ENCODE data around the gene PLXDC2.

The PLXDC2 gene

DNA sequence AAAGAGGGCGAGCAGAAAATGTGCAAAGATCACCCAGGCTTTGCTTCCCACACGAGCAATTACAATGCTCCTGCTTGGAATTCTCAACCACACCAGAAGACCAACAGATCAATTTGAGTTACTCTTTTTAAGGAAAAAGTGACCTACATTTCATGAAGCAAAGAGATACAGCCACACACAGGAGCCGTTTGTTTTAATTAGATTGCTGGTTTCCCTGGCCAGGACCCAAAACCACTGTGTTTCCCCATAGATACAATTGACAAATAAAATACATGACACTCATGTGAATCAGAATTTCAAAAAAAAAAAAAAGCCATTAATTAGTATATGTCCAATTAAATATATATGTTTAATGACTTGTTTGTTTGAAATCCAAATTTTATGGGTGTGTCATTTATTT is 458.3 kb downstream of the PLXDC2 start:
- no peak for DNase-seq (ENCODE audit: low read depth in 2 of 2)

DNA sequence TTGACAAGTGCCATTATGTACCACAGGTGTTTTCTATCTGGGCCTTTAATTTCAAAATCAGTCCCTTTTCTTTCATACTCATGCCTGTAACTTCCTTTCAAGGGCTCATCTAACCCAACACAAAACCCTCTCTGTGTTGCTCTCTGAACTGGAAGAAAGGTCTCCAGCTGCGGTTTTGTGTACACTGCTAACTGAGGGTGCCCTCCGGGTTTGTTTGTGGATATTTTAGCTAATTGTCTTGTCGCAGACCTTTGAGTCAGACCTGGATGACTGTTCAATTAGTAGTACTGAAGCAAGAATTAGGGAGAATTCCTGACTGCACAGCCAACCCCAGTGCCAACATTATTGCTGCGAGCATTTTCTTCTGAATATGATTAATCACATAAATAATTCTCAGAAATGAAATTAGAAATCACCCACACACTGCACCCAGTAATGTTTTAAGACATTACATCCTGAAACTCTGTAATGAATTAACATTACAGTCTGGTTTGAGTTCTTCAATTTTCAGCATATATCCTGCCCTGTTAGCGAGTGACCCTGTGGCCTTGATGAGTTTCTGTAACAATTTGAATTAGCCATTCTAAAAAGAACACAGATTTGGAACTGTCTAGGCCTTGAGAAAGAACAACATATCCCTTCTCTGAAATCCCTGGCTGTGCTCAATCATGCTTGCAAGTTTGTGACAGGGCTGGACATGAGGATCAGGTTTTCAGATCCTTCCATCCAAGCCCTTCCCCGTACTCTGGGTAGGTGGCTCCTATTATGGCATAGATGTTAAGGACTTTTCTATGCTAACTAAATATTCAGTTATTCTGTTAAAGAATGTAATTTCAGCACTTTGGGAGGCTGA is 460.1 kb downstream of the PLXDC2 start:
- DNase-seq (ENCODE audit: low read depth in 2 of 2), result no peak

- DNase-seq (ENCODE audit: low read depth in 2 of 2), result no peak
These were observed 461.6 kb downstream of the PLXDC2 start for GRCh38 chr10:20277820-20278219.

DNA sequence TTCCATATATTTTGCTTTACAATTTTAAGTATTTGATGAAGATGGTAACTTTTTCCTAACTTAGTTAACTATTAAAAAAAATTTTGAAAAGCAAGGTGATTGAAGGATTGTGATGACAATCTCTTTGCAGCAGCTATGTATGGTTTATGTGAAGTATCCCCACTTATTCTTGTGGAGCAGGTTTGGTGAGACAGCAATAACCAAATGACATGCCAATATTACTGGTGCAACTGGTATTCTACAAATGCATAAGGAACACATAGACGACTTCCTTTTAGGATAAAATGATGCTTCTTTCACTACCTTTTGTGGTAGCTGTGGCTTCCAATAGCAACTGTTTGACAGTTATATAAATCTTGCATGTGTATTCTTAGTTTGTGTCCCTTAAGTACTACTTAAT is 465.3 kb downstream of the PLXDC2 start:
- DNase-seq (ENCODE audit: low read depth in 2 of 2), result no peak

DNA sequence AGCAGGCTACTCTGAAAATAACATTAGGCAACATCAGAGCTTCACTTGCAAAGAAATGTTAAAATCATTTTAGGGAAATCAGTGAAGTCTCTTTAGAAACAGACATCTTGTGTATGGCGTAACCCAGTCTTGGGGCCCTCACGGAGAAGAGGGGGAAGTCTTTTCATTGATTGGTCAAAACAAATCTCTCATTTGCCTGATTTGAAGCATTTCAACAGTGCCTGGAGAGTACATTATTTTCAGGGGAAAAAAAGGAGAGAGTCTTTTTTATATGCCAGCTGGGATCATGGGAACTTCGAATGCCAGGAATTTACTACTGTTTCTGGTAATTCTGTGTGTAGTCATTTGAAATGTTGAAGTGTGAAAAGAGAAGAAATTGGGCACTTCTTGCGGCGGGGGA is 471.4 kb downstream of the PLXDC2 start:
- DNase-seq (ENCODE audit: low read depth in 2 of 2), result no peak

GRCh38 chr10:20288060-20288459 is 471.8 kb downstream of the PLXDC2 start:
- DNase-seq (ENCODE audit: low read depth in 2 of 2), result no peak

DNA sequence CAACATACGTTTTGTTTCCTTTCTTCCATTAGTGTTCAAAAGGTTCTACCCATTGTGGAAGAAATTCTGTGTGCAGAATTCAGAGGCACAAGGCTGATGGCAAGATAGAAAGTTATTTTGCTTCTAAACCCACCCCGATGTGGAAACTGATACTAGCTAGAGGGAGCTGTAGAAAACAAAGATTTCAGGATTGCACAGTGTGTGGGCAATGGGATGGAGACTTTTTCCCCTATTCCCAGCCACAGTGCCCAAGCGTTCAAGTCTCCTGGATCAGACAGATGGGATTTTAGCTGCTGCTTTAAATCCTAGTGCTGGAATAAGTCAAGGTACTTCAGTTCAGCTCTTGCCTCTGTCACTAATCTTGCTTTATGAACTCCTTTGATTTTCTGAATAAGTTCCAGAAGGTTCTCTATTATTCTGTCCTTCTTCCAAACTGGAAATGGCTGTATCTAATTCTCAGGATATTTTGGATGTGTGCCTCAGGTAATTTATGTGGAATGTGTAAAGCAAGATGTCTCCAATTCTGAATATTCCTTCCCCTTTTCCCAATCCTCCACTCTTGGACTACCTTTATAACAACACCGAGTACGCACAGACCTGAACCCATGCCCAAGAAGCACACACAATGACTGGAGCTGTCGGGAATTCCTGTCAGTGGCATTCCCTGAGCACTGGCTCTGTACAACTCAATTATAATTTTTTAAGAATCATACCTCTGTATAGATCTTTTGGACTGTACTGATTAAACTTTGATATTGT is 473.0 kb downstream of the PLXDC2 start:
- DNase-seq (ENCODE audit: low read depth in 2 of 2), result no peak

DNA sequence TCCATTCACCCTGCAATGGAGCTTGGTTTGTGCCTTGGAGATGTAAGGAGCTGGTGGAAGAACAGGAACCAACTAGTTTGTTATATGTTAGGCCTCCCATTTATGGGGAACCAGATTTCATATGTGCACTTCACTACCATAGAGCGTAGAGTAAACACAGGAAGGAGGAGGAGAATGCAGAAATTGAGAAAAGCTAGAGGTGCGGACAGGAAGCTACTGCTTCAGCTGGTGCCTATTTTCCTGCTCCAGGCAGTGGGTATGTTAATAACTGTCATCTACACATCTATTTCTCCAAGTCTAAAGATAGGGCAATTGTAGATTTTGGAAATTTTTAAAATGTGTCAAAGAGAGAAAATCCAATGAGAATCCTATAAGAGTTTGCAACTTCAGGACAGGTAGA is 482.2 kb downstream of the PLXDC2 start:
- no peak for DNase-seq (ENCODE audit: low read depth in 2 of 2)

- no peak for DNase-seq (ENCODE audit: low read depth in 2 of 2)
These were observed 483.0 kb downstream of the PLXDC2 start for GRCh38 chr10:20299034-20299736.

- no peak for DNase-seq (ENCODE audit: low read depth in 2 of 2)
These were observed 484.5 kb downstream of the PLXDC2 start for GRCh38 chr10:20300735-20301134.

- no peak for DNase-seq (ENCODE audit: low read depth in 2 of 2)
These were observed 485.8 kb downstream of the PLXDC2 start for GRCh38 chr10:20302033-20302432.

DNA sequence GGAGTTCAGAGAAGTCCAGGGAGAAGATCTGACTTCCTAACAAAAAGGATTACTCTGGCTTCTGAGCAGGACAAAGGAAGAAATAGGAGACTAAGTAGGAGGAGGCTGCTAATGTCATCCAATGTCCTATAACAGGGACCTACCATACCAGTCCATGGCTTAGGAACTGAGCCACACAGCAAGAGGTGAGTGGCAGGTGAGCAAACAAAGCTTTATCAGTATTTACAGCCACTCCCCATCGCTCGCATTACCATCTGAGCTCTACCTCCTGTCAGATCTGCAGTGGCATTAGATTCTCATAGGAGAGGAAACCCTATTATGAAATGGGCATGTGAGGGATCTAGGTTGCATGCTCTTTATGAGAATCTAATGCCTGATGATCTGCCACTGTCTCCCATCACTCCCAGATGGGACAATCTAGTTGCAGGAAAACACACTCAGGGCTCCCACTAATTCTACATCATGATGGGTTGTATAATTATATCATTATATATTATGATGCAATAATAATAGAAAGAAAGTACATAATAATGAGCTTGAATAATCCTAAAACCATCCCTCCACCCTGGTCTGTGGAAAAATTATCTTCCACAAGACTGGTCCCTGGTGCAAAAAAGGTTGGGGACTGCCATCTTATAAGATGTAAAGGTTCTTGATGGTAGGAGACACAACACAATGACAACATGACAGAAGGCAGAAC is 487.4 kb downstream of the PLXDC2 start:
- no peak for DNase-seq (ENCODE audit: low read depth in 2 of 2)

GRCh38 chr10:20313665-20314064 is 497.4 kb downstream of the PLXDC2 start:
- DNase-seq (ENCODE audit: low read depth in 2 of 2), result no peak

- no peak for DNase-seq (ENCODE audit: low read depth in 2 of 2)
These were observed 498.2 kb downstream of the PLXDC2 start for GRCh38 chr10:20314431-20314830.

DNA sequence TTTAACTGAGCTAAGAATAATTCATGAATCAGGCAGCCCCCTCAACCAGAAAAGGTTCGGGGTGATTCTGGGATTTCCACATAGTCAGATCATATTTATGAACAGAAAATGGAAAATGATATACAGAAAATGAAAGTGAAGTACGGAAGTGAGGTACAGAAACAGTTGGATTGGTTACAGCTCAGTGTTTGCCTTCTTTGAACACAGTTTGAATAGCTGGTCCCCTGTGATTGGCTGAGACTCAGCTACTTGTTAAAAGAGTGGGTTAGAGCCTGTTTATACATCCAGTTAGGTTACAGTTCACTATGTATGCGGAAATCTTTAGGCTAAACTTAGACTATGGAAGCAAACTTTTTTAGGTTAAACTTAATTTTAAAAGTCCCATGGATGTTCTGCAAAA is 511.7 kb downstream of the PLXDC2 start:
- no peak for DNase-seq (ENCODE audit: low read depth in 2 of 2)

DNA sequence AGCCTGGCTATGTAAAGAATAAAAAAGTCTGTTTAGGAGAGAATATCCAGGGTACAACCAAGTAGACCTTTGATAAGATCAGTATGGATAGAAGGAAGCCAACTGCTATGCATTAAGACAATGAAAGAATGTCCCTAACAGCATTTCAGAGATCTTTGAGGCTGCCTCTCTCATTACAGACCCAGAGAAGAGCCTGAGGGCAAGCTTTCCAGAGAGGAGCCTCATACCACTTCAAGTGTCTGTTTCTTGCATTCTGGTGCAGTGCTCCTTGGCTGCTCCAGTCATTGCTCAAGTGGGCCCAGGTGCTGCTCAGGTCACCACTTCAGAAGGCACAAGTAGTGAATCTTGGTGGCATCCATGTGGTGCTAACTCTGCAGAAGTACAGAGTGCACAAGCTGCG is 514.0 kb downstream of the PLXDC2 start:
- DNase-seq (ENCODE audit: low read depth in 2 of 2), result no peak

- no peak for DNase-seq (ENCODE audit: low read depth in 2 of 2)
These were observed 518.3 kb downstream of the PLXDC2 start for GRCh38 chr10:20334559-20334958.

All from stimulated activated CD8-positive, alpha-beta memory T cell treated with anti-CD3 and anti-CD28 coated beads, Interleukin-15, amount 100 ng/mL, for 48 hours (primary cell).